HEK293 (cell line): ENCODE data around the gene RHBDF2.
A peak's percentile ranks its signal among the peaks of the same experiment; 100 is the strongest.

Experiments used
- CTCF ChIP-seq: fragments of 450-650 bp; formaldehyde crosslinking; IDR thresholded peaks from 2 replicates; pipeline ENCODE4 v1.5.1; 2016; ENCODE audit warnings: missing biosample characterization, missing genetic modification characterization
- MEIS1 ChIP-seq: sonication (generic); formaldehyde crosslinking; IDR thresholded peaks from 2 replicates; pipeline ENCODE4 v1.8.1; 2022; ENCODE audit warnings: missing genetic modification reagents, mild to moderate bottlenecking, borderline replicate concordance
- SCRT2 ChIP-seq: fragments of 450-650 bp; formaldehyde crosslinking; IDR thresholded peaks from 2 replicates; pipeline ENCODE4 v1.5.1; 2016; ENCODE audit warnings: missing biosample characterization, missing genetic modification characterization
- ZBTB8A ChIP-seq: fragments of 450-650 bp; formaldehyde crosslinking; IDR thresholded peaks from 2 replicates; pipeline ENCODE4 v1.5.1; 2016; ENCODE audit warnings: missing biosample characterization, missing genetic modification characterization
- ZNF114 ChIP-seq: fragments of 450-650 bp; formaldehyde crosslinking; IDR thresholded peaks from 2 replicates; pipeline ENCODE4 v1.5.0; 2017; ENCODE audit warnings: missing biosample characterization, missing genetic modification characterization
- ZNF239 ChIP-seq: fragments of 450-650 bp; formaldehyde crosslinking; IDR thresholded peaks from 2 replicates; pipeline ENCODE4 v1.5.1; 2016; ENCODE audit warnings: missing biosample characterization, missing genetic modification characterization
- ZNF24 ChIP-seq: fragments of 450-650 bp; formaldehyde crosslinking; IDR thresholded peaks from 2 replicates; pipeline ENCODE4 v1.5.1; 2016; ENCODE audit warnings: missing biosample characterization, missing genetic modification characterization
- ZNF274 ChIP-seq, 2 experiments: fragments of 200-500 bp in 1 of 2; fragments of 450-650 bp in 1 of 2; sonication (Bioruptor generic) in 1 of 2; formaldehyde crosslinking in 1 of 2; IDR thresholded peaks; 2 replicates each; pipeline versions ENCODE4 v1.5.1 to v1.6.1; 2014 to 2016; ENCODE audit warnings: borderline replicate concordance in 1 of 2, inconsistent platforms in 1 of 2, low read length in 1 of 2, missing biosample characterization in 1 of 2, missing genetic modification characterization in 1 of 2
- ZNF341 ChIP-seq: fragments of 450-650 bp; formaldehyde crosslinking; IDR thresholded peaks from 2 replicates; pipeline ENCODE4; 2016; ENCODE audit warnings: low read depth, missing biosample characterization, missing genetic modification characterization
- ZNF423 ChIP-seq: fragments of 450-650 bp; formaldehyde crosslinking; IDR thresholded peaks from 2 replicates; pipeline ENCODE4 v1.5.1; 2016; ENCODE audit warnings: missing biosample characterization, missing genetic modification characterization
- ZNF501 ChIP-seq: fragments of 450-650 bp; formaldehyde crosslinking; IDR thresholded peaks from 2 replicates; pipeline ENCODE4 v1.5.1; 2016; ENCODE audit warnings: missing biosample characterization, missing genetic modification characterization
- ZNF610 ChIP-seq: fragments of 450-650 bp; formaldehyde crosslinking; IDR thresholded peaks from 2 replicates; pipeline ENCODE4 v1.5.1; 2016; ENCODE audit warnings: missing biosample characterization, missing genetic modification characterization, borderline replicate concordance
- ZNF629 ChIP-seq: fragments of 450-650 bp; formaldehyde crosslinking; IDR thresholded peaks from 2 replicates; pipeline ENCODE4 v1.5.1; 2017; ENCODE audit warnings: missing biosample characterization, missing genetic modification characterization
- TF ChIP-seq, protein P1 (sequence below): fragments of 450-650 bp; IDR thresholded peaks from 2 replicates; pipeline ENCODE4 v1.5.1; 2018; ENCODE audit warnings: missing biosample characterization, mild to moderate bottlenecking, missing genetic modification characterization

- TF ChIP-seq ZNF610 (tag by site-specific recombination) = no peak
- TF ChIP-seq ZNF341 (tag by site-specific recombination) = peak; percentile 67
- TF ChIP-seq ZNF274 (IDR thresholded peaks at IDR 0.05; ENCODE audit: low read length) = no peak
- no peak for TF ChIP-seq ZNF274 (tag by site-specific recombination; IDR thresholded peaks at IDR 0.05; ENCODE audit: borderline replicate concordance)
- TF ChIP-seq CTCF (tag by site-specific recombination) = no peak
- no peak for TF ChIP-seq ZNF24 (tag by site-specific recombination)
- TF ChIP-seq, protein P1, sequence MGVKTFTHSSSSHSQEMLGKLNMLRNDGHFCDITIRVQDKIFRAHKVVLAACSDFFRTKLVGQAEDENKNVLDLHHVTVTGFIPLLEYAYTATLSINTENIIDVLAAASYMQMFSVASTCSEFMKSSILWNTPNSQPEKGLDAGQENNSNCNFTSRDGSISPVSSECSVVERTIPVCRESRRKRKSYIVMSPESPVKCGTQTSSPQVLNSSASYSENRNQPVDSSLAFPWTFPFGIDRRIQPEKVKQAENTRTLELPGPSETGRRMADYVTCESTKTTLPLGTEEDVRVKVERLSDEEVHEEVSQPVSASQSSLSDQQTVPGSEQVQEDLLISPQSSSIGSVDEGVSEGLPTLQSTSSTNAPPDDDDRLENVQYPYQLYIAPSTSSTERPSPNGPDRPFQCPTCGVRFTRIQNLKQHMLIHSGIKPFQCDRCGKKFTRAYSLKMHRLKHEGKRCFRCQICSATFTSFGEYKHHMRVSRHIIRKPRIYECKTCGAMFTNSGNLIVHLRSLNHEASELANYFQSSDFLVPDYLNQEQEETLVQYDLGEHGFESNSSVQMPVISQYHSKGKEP = no peak
- TF ChIP-seq SCRT2 (tag by site-specific recombination) = no peak
- TF ChIP-seq ZNF239 = no peak
- TF ChIP-seq ZBTB8A (tag by site-specific recombination) = no peak
- no peak for TF ChIP-seq ZNF629
- TF ChIP-seq ZNF114 (tag by site-specific recombination) = no peak
- TF ChIP-seq MEIS1 (CRISPR knock-in tag) = no peak
- TF ChIP-seq ZNF501 (tag by site-specific recombination) = no peak
- no peak for TF ChIP-seq ZNF423 (tag by site-specific recombination)
These were observed 33.2 kb downstream of the RHBDF2 start for GRCh38 chr17:76467809-76468633.
